ENCODE results near the gene RBM33.

- TF ChIP-seq ZFX (IDR thresholded peaks at IDR 0.05), result no peak
- no peak for TF ChIP-seq CTCF (conservative IDR thresholded peaks at IDR 0.05)
Measured at GRCh38 chr7:155773531-155773930, 129.1 kb downstream of the RBM33 start.

All from C4-2B (cell line).